Mesodermal cell (in vitro differentiated cells): Measurements from ENCODE around the gene COL27A1.

Experiments
- H3K27ac ChIP-seq: 2 replicates; pipeline ENCODE4 v1.7.0; 2013; ENCODE audit warnings: mild to moderate bottlenecking, low read depth, low read length, moderate library complexity; ENCODE audit not compliant: severe bottlenecking
- H3K36me3 ChIP-seq: 2 replicates; pipeline ENCODE4 v1.7.1; 2013; ENCODE audit warnings: mild to moderate bottlenecking, low read length, moderate library complexity; ENCODE audit not compliant: control insufficient read depth, insufficient read depth
- H3K4me1 ChIP-seq: one replicate; pipeline ENCODE4 v1.7.1; 2013; ENCODE audit warnings: mild to moderate bottlenecking, low read length; ENCODE audit not compliant: insufficient read depth, control insufficient read depth, poor library complexity, severe bottlenecking
- H3K4me3 ChIP-seq: 2 replicates; pipeline ENCODE4 v1.7.0; 2013; ENCODE audit warnings: low read length, control low read depth, mild to moderate bottlenecking; ENCODE audit not compliant: insufficient read depth, poor library complexity, severe bottlenecking; ENCODE audit errors: extremely low read depth
- H3K9me3 ChIP-seq: 2 replicates; pipeline ENCODE4 v1.7.1; 2013; ENCODE audit warnings: mild to moderate bottlenecking, low read length, moderate library complexity; ENCODE audit not compliant: control insufficient read depth
- WGBS, 2 experiments: methylation state at CpG; one replicate each; pipeline ENCODE4 v1.1.5; 2013; ENCODE audit warnings: missing lambda C conversion rate in 2 of 2; ENCODE audit not compliant: insufficient coverage in 2 of 2; 5-methylcytosine and 5-hydroxymethylcytosine counted together

COL27A1 gene

GRCh38 chr9:114224247-114224610, 68.9 kb downstream of the COL27A1 start:
- peak overlapping the region; percentile 86 for H3K27ac ChIP-seq
- H3K4me1 ChIP-seq = peaks cover 67% of the 10 kb centered on the region
- H3K4me3 ChIP-seq = no peak overlapping the region
- 37% methylated on average over 2 of the region's 3 CpGs; no CpG with 5 or more reads in 1 of the 2 experiments for WGBS, 2 experiments
- peaks cover 40% of the 10 kb centered on the region for H3K36me3 ChIP-seq
- H3K9me3 ChIP-seq = no peaks in the 10 kb centered on the region

- WGBS, 2 experiments = 72 to 82% methylated on average over 11 of the region's 11 CpGs
- H3K9me3 ChIP-seq = no peaks in the 10 kb centered on the region
- H3K27ac ChIP-seq = peak overlapping the region; percentile 86
- H3K4me1 ChIP-seq = peaks cover 69% of the 10 kb centered on the region
- peaks cover 37% of the 10 kb centered on the region for H3K36me3 ChIP-seq
- H3K4me3 ChIP-seq = no peak overlapping the region
Measured at GRCh38 chr9:114225561-114226212, 70.3 kb downstream of the COL27A1 start.

GRCh38 chr9:114226246-114227055, 71.1 kb downstream of the COL27A1 start:
- Histone ChIP-seq H3K4me3 (no peak overlapping the region), H3K9me3 (no peaks in the 10 kb centered on the region), H3K4me1 (peaks cover 70% of the 10 kb centered on the region), H3K27ac (no peak overlapping the region), H3K36me3 (peaks cover 37% of the 10 kb centered on the region)
- WGBS, 2 experiments = 96 to 99% methylated on average over 8 to 9 of the region's 10 CpGs

- WGBS, 2 experiments = 85 to 86% methylated on average over 16 of the region's 16 CpGs
- no peak overlapping the region for H3K4me3 ChIP-seq
- peaks cover 39% of the 10 kb centered on the region for H3K36me3 ChIP-seq
- no peaks in the 10 kb centered on the region for H3K9me3 ChIP-seq
- peak overlapping the region; percentile 67 for H3K27ac ChIP-seq
- peaks cover 68% of the 10 kb centered on the region for H3K4me1 ChIP-seq
Measured at GRCh38 chr9:114227288-114228015, 72.1 kb downstream of the COL27A1 start.

- Histone ChIP-seq H3K27ac (peak overlapping the region; percentile 67), H3K4me1 (peaks cover 63% of the 10 kb centered on the region), H3K9me3 (no peaks in the 10 kb centered on the region), H3K4me3 (no peak overlapping the region), H3K36me3 (peaks cover 34% of the 10 kb centered on the region)
- WGBS, 2 experiments = 75 to 82% methylated on average over 7 to 9 of the region's 17 CpGs
Measured at GRCh38 chr9:114228016-114228808, 72.9 kb downstream of the COL27A1 start.

- peaks cover 60% of the 10 kb centered on the region for H3K4me1 ChIP-seq
- peaks cover 31% of the 10 kb centered on the region for H3K36me3 ChIP-seq
- H3K27ac ChIP-seq = peak overlapping the region; percentile 79
- 57 to 64% methylated on average over 6 of the region's 6 CpGs for WGBS, 2 experiments
- H3K4me3 ChIP-seq = no peak overlapping the region
- no peaks in the 10 kb centered on the region for H3K9me3 ChIP-seq
Measured at GRCh38 chr9:114229295-114229694, 74.0 kb downstream of the COL27A1 start.

GRCh38 chr9:114230068-114230467, 74.7 kb downstream of the COL27A1 start:
- 74 to 82% methylated on average over 8 of the region's 8 CpGs for WGBS, 2 experiments
- peak overlapping the region; percentile 79 for H3K27ac ChIP-seq
- peaks cover 54% of the 10 kb centered on the region for H3K4me1 ChIP-seq
- H3K4me3 ChIP-seq = no peak overlapping the region
- peaks cover 26% of the 10 kb centered on the region for H3K36me3 ChIP-seq
- no peaks in the 10 kb centered on the region for H3K9me3 ChIP-seq

- Histone ChIP-seq H3K4me1 (peaks cover 44% of the 10 kb centered on the region), H3K36me3 (peaks cover 22% of the 10 kb centered on the region), H3K9me3 (no peaks in the 10 kb centered on the region), H3K27ac (no peak overlapping the region), H3K4me3 (no peak overlapping the region)
- WGBS, 2 experiments = 97 to 98% methylated on average over 6 of the region's 6 CpGs
Measured at GRCh38 chr9:114231273-114231672, 75.9 kb downstream of the COL27A1 start.

- 79 to 85% methylated on average over 8 to 11 of the region's 12 CpGs for WGBS, 2 experiments
- H3K4me3 ChIP-seq = no peak overlapping the region
- peaks cover 17% of the 10 kb centered on the region for H3K36me3 ChIP-seq
- peaks cover 38% of the 10 kb centered on the region for H3K4me1 ChIP-seq
- H3K27ac ChIP-seq = no peak overlapping the region
- no peaks in the 10 kb centered on the region for H3K9me3 ChIP-seq
Measured at GRCh38 chr9:114231719-114232449, 76.5 kb downstream of the COL27A1 start.
